Fibroblast of skin of scalp (primary cell): Measurements from ENCODE around the gene SNTG2.

Experiments used
- DNase-seq: peaks from one replicate; pipeline ENCODE4 v3.0.0-alpha.2; 2013

Gene SNTG2

DNA sequence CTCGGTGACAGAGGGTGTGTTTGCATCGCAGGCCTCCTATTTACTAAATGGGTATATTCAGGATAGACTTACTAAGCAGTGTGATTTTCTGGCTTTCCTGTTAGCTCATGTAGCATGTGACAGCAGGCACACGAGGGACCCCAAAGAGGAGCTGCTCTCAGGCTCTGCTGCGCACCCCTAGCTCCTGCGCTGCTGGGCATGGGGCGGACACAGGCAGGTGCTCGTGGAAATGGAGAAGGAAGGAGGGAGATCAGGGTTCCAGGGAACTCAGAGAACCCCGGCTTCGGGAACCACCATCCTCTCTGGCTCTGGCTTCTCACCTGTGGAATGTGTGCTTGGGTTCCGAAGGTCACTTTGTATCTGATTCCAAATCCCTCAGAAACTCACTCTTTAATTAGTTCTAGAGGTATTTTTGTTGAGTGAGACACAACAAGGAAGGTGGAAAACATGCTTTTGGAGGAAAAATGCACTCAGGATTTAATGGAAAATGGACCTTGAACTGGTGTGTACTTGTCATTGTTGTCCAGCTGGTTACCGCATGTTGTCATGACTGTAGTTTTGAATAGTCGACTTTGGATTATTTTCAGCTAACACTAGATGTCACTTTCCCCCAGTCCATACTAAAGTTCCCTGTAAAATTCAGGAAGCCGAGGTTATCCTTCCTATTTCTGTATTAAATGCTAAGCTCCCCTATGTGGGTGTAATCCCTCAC, 3.5 kb downstream of the SNTG2 start:
- peak; percentile 48 for DNase-seq

DNA sequence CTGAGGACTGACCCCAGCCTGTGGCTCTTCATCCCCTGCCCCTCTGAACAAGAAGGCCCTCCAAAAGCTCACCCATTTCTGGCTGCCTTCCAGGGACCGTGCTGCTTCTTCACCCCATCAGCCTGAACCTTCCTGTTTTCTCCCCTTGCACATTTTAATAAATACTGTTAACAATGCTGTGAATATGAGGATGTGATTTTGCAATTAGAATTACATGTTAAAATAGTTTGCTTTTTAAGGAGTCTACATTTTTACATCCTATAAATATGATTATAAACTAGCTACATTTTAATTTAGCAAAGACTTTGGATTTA, 4.0 kb downstream of the SNTG2 start:
- DNase-seq = no peak

DNA sequence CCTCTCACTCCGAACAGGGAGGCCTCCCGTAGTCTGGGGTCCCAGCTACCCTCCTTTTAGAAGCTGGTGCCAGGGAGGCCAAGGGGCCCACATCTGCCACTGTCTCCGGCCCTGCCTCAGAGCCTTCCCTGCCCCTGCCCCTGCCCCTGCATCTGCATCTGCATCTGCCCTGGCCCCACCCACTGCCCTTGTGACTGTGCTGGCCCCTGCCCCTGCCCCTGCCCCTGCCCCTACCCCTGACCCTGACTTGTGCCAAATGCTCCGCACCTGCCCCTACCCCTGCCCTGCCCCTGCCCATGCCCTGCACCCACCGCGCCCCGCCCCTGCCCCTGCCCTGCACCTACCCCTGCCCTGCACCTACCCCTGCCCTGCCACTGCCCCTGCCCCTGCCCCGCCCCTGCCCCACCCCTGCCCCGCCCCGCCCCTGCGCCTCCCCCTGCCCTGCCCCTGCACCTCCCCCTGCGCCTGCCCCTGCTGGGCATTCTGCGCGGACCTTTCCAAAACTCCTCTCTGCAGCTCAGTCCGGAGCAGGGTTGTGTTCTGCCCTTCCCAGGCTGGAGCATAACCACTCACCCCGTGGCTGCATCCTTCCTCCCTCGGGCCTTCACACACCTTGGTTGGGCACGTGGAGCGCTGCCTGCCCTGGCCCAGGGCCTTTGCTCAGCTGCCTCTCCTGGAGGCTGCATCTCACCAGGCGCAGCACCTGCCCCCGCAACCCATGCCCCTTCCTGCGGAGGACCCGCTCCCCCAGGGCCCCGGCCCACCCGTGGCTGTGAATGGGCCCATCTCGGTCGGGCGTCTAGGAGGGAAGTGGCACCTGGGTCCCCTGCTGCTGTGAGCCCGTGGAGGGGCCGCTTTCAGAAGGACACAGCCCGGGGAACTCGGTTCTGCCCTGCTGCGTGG, 5.4 kb downstream of the SNTG2 start:
- DNase-seq = no peak

DNA sequence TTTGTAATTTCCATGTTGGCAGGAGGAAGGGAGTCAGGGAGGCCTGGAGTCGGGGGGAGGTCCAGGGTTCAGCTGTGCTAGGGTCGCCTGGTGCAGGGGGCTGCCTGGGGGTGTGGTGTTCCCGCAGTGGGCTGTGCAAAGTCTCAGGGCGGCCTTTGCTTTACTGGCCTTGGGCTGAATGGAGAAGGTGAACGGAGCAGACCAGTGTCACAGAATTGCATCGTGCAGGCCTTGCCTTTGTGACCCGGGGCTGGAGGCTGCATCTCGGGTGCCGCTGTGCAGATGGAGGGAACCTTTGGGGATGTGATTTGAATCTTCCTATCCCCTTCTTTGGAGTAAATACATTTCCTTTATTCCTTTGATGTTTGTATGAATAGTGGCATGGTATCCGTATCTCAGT, 8.8 kb downstream of the SNTG2 start:
- no peak for DNase-seq

DNA sequence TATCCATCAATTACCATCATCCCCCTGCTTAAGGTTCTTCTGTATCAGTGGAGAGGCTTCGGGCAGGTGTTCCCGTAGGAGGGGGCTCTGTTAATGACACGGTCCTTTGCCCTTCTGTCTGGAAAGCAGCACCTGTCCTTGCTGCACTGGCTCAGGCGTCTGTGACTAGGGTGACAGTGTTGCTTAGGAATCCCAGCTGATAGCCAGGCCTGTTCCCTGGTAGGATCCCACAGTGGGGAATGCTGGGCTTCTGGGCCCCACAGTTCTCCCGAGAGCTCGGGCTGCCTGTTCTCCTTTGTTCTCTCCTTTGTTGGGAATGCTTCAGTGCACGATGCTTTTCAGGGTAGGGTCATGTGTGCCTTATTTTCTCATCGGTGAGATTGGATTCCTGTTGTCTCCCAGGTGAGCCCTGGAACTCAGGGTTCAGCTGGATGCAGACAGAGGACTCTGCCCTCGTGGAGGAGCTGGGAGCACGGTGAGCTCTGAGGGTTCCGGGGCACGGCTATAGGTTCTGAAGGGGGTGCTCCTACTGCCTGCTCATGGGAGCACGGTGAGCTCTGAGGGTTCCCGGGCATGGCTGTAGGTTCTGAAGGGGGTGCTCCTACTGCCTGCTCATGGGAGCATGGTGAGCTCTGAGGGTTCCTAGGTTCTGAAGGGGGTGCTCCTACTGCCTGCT, 9.6 kb downstream of the SNTG2 start:
- no peak for DNase-seq

DNA sequence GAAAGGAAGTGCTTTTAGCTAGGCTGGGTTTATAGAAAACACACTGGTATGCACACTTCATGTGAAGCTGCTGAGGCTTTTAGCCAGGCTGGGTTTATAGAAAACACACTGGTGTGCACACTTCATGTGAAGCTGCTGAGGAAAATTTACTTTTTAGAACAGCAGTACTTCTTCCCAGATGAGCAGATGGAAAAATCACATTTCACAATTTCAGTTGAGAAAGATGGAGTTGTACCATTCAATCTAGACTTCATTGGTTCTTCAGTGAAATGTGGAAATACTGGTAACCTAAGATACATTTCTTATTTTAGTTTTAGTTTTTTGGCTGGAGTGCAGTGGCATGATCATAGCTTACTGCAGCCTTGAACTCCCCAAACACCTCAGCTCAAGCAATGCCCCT, 11.1 kb downstream of the SNTG2 start:
- no peak for DNase-seq

DNA sequence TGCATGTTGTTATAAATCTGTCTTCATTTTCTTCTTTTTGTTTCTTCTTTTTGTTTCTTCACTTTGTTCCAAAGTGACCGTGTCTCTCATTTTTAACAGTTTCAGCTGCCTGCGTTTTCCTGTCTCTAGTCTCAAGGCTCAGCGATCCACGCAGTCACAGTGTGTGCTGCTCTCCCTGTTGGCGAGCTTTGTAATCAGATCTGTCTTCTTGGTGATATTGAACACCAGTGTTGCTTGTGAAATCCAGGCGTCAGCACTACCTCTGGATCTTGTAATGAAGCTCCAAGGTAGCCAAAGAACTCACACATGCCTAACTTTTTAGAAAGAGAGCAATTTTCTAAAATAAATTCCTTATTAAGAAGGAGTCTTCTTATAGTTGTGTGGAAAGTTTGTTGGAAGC, 13.2 kb downstream of the SNTG2 start:
- no peak for DNase-seq

DNA sequence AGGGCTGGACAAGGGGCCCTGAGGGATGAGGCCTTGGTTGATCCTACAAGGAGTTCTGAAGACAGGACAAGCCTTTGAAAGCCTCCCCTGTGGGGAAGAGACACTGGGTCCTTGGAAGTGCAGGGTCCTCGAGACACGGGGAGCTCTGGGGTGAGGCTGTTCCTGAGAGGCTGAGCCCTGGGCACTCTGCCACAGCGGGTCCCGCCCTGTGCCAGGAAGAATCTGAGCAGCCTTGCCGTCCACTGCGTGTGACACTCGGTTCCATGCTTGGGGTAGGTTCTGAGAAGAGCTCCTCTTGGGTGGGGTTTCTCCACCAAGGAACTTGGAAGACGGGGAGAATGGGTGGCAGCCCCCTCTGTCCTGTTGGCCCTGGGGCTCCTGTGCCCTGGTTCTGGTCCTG, 13.9 kb downstream of the SNTG2 start:
- no peak for DNase-seq

DNA sequence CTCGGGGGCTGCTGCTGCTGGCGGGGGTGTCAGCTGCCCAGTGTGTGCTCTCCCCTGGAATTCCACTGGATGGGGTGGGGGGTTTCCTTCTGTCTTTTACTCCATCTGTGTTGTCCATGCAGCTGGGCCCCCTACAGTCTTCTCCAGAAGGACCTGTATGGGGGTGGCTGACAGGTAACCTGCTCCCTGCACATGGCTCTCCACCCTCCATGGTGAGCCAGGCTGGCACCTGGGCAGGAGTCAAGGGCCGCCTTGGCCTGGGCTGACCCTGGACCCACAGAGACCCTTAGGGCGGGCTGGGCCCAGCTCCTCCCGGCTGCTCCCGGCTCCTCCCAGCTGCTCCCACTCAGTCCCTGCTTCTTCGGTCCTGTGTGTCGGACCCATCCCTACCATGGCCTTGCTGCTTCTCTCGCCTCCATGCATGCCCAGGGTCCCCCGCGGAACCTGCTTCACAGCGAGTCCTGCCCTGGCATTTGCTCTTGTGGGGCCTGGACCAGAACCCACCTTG, 15.0 kb downstream of the SNTG2 start:
- no peak for DNase-seq

DNA sequence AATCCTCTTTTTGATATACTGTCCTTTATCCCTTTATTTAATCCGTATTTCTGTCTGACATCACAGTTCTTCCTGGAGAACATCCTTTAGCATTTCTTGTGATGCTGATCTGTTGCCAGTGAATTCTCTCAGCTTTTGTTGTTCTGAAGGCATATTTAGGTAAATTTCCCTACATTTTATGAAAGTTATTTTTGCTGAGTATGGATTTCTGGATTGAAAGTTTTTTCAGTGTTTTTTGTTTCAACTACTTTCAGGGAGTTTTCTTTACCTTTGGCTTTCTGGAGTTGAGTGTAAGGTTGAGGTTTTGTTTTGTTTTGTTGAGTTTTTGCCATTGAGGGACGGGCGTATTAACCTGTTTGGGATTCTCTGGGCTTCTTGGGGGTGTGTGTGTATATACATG, 22.5 kb downstream of the SNTG2 start:
- DNase-seq = no peak

DNA sequence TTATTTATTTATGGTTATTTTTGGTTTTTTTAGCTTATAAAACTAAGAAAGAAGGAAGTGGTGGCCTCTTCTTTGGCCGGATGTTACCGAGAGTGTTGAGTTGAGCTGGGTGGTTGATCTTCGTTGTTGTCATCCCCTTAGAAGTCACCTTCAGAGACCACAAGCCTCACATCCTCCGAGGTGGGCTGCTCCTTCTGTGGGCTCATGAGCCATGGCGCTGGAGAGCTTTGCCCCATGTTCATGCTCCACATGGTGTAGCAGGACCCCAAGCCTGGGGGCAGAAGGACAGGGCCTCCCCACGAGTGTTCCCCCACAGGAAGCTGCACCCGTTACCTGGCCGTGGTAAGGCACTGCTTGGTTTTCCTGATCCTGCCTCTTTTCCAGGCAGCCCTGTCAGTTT, 23.4 kb downstream of the SNTG2 start:
- DNase-seq = no peak

DNA sequence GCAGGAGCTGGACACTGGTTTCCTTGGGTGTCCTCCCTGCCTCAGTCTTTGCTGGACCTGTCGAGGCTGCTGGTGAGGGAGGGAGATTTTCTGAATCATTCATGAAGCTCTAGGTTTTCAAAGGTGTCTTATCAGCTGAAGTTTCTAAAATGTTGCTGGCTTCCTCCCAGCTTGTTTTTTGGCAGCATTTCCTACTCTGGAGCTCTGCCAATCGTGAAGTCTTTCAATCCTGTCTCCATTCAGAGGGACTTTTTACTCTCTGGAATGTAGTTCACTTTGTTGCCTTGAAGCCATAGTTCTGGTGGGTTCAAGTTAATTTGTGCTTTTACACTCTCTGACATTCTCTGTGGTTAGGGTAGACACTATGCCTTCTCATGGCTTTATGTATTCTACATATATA, 23.9 kb downstream of the SNTG2 start:
- peak; percentile 38 for DNase-seq

DNA sequence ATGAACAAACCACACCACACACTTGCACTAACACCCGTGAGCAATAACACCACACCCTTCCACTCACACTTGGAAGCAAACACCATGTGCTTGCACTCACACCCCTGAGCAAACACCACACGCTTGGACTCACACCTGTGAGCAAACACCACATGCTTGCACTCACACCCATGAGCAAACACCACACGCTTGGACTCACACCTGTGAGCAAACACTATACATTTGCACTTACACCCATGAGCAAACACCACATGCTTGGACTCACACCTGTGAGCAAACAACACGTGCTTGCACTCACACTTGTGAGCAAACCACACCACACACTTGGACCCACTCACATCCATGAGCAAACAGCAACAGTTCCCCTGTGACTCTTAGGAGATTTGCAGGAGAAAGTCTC, 24.4 kb downstream of the SNTG2 start:
- DNase-seq = no peak

DNA sequence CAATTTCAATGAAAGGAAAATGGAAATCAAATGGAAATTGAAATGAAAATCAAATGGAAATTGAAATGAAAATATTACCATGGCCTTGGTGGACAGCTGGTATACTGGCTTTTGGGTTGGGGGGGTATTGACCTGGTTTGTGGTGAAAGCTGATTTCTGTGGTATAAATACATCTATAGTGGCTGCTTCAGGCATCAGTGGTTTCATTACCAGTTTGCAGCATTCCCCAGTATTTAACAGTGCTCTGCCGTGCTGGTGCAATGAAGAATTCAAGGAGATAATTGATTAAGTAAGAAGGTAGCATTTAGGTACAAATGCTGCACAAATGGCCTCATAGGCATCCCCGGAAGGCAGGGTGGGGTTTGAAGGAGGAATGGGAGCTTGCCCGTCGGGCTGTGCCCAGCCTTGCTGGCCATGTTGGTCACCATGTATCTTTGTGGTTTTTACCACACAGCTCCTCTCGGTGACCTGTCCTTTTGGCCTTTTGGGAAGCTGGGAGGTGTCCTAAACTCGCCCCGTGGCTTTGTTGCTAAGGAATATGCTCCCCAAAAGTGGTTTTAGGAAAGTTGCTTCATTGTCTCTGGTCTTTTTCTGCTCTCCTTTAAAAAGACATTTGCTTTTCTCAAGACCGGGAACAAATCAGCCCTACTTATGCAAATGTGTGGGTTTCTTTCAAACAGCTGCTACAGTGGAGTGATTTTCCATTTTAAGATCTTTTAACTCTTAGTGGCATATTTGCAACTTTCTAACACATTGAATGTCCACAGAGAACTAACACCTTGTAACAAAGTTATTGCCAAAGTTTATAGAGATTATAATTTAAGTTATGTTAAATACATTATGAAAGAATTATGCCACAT, 28.6 kb downstream of the SNTG2 start:
- DNase-seq = no peak

DNA sequence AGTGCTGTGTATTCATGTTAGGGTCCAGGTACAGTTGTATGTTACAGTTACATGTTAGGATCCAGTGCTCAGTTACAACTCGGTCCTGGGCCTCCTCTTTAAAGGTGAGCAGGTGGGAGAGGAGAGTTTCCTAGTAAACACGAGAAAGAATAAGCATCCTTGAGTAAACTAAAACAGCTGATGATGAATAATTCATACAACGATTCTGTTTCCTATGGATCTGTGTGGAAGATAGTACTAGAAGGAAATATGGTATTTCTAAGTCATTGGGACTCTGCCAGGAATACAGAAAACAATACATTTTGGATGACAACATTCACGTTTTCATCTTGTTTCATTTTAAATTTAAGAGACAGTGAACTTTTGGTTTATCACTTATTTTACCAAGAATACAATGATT, 29.5 kb downstream of the SNTG2 start:
- DNase-seq = no peak

DNA sequence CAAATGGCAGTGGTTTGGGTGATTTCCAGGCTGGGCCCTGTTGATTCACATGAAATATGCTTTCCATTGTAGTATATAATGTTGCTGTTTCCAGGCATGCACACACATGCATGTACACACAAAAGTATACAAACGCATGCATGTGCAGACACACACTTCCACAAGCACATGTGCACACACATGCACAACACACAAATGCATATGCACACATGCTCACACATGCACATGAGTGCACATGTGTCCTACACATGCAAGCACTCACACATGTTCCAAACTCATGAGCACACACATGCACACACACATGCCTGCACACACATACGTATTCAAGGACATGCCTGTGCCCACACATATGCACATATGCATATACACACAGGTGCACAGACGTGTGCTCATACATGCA, 30.6 kb downstream of the SNTG2 start:
- DNase-seq = no peak

DNA sequence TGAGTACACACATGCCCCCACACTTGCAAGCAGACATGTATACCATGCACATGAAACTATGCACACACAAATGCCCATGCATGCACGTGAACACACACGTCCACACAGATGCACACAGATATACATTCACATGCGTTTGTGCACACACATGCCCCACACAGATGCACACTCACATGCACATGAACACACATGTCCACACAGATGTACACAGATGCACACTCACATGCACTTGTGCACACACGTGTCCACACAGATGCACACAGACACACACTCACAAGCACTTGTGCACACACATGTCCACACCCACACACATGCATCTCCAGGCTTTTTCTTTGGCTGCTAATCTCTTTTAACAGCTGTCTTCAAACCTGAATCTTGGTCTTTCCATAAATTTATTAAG, 31.1 kb downstream of the SNTG2 start:
- no peak for DNase-seq

DNA sequence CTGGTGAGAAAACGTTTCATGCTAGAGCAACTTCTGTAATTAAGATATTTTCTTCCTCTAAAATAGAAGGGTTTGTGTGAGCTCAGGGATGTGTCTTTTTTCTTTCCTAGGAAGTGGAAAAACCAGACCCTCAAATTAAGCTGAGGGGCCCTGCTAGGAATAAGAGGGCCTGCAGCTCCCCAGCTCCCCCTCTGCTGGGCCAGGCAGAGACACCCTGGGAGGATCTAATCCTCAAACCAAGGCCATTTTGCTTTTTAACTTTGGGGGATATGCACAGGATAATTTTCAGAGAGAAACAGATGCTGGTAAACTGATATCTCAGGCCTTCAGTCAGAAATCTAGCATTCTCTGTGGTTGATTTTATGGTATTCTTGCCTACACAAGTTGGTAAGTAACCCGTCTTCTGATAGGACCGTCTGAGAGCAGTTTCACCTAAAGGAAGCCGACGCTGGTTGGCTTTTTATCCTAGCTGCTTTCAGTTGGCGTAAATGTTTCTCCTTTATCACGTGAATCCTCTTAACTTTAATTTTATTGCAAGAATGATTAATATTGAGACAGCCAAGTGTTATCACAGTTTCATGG, 34.8 kb downstream of the SNTG2 start:
- DNase-seq = no peak

DNA sequence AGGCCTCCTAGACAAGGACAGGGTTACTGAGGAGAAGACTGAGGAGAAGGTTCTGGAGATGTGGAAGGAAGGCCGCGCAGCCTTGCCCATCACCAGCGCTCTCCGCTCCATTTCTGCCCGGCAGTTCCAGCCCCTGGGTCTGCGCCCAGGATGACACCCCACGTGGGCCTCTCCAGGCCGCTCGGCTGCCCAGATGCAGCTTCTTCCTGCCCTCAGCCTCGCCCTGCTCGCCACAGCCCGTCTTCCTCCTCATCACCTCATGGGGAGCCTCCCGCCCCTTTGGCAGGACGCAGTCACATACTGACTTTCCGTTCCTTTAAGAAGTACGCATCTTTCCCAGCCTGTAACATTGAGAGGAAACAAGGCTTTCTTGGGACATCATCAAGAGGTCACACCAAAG, 37.1 kb downstream of the SNTG2 start:
- DNase-seq = no peak

DNA sequence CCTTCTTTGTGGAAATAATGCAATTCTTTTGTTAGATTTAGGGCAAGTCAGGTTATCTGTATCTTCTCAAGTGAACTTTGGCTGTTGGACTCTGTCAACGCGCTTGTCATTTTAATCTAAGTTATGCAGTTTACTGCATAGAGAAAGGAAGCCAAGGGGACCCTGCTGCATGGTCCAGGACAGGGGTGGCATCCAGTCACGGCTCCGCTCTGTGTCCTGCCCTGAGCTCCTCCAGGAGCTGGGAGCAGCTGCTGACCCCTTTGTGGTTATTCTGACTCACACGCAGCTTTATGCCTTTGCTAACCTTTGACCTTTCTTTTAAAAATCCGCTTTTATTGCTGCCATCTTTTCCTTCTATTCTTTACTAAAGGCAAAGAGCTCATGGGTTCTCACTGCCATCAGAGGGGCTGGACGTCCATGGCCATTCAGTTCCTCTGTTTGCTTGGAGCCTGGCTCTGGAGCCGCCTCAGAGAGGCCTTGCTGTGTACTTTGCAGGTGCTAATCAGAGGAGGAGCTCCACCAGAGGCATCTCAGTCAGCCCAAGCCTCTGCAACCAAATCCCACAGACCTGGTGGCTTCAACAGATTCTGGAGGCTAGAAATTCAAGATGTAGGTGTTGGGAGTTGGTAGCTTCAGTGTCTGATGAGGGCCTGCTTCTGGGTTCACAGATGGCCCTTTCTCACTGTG, 39.3 kb downstream of the SNTG2 start:
- DNase-seq = no peak

DNA sequence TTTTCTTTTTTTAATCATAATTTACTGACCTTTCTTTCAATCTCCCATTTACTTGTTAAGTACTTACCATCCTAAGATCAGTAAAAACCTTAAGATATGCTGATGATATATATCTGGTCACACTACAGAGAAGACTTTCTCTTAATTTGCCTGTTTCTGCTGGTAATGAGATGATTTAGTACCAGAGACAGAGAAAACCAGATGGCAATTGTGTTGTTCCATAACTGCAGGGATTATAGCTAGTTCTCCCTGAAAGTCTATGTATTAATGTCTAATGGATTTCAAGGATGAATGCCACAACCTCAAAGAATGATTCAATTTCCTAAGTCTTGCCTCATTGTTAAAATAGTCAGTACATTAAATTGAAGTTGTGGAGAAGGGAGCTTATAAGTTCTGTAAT, 40.3 kb downstream of the SNTG2 start:
- DNase-seq = no peak

DNA sequence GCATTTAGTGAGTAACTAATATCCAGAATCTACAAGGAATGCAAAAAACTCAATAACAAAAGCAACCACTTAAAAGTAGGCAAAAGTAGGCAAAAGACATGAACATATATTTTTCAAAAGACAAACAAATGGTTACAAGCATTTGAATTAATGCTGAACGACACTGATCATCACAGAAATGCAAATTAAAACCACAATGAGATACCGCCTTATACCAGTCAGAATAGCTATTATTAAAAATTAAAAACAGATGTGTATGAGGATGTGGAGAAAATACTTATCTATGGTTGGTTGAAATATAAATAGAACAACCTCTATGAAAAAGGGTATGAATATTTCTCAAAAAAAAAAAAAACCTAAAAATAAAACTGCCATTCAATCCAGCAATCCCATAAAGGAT, 51.7 kb downstream of the SNTG2 start:
- DNase-seq = peak; percentile 60
